GM06990 (cell line): Measurements from ENCODE around the gene IQCK.

Source experiments
- DNase-seq: peaks from one replicate; pipeline ENCODE4 v3.0.0-alpha.2; 2011; ENCODE audit not compliant: insufficient read length; ENCODE audit errors: extremely low read depth
- H3K27me3 ChIP-seq: replicated peaks from 2 replicates; pipeline ENCODE4 v1.6.0; 2011; ENCODE audit warnings: low read length; ENCODE audit not compliant: control insufficient read depth, insufficient read depth
- H3K36me3 ChIP-seq: 2 replicates; pipeline ENCODE4 v1.5.1; 2011; ENCODE audit warnings: low read length; ENCODE audit not compliant: control insufficient read depth, insufficient read depth
- H3K4me3 ChIP-seq: replicated peaks from 2 replicates; pipeline ENCODE4 v1.5.1; 2011; ENCODE audit warnings: low read depth, mild to moderate bottlenecking, control low read depth, low read length
- CTCF ChIP-seq: IDR thresholded peaks from 2 replicates; pipeline ENCODE4 v1.5.1; 2011; ENCODE audit warnings: low read length, control low read depth, mild to moderate bottlenecking, inconsistent platforms; ENCODE audit not compliant: insufficient read depth, poor library complexity, severe bottlenecking

The IQCK gene

GRCh38 chr16:19680881-19681340 lies 37.2 kb upstream of the IQCK start:
- DNase-seq = no peak
- H3K36me3 ChIP-seq = peaks cover 13% of the 10 kb centered on the region
- H3K4me3 ChIP-seq = no peak overlapping the region
- no peaks in the 10 kb centered on the region for H3K27me3 ChIP-seq
- TF ChIP-seq CTCF = no peak

GRCh38 chr16:19681637-19682036 lies 36.4 kb upstream of the IQCK start:
- no peak overlapping the region for H3K4me3 ChIP-seq
- H3K27me3 ChIP-seq = no peaks in the 10 kb centered on the region
- no peak for DNase-seq
- peaks cover 13% of the 10 kb centered on the region for H3K36me3 ChIP-seq
- no peak for TF ChIP-seq CTCF

GRCh38 chr16:19683453-19684236 lies 34.4 kb upstream of the IQCK start:
- Histone ChIP-seq H3K4me3 (no peak overlapping the region), H3K27me3 (no peaks in the 10 kb centered on the region), H3K36me3 (peaks cover 16% of the 10 kb centered on the region)
- no peak for TF ChIP-seq CTCF
- no peak for DNase-seq

GRCh38 chr16:19685176-19685575 lies 32.9 kb upstream of the IQCK start:
- DNase-seq = no peak
- Histone ChIP-seq H3K27me3 (no peaks in the 10 kb centered on the region), H3K36me3 (peaks cover 16% of the 10 kb centered on the region), H3K4me3 (no peak overlapping the region)
- no peak for TF ChIP-seq CTCF

GRCh38 chr16:19687279-19687678 lies 30.8 kb upstream of the IQCK start:
- TF ChIP-seq CTCF = no peak
- H3K27me3 ChIP-seq = no peaks in the 10 kb centered on the region
- no peak for DNase-seq
- H3K36me3 ChIP-seq = peaks cover 17% of the 10 kb centered on the region
- H3K4me3 ChIP-seq = no peak overlapping the region
